Medulla oblongata (tissue), 1 donor: Measurements from ENCODE around the gene PRODH2.

Experiments
- DNase-seq: peaks from one replicate; pipeline ENCODE4 v3.0.0-alpha.2; 2015; ENCODE audit errors: extremely low spot score

Gene PRODH2, protein sequence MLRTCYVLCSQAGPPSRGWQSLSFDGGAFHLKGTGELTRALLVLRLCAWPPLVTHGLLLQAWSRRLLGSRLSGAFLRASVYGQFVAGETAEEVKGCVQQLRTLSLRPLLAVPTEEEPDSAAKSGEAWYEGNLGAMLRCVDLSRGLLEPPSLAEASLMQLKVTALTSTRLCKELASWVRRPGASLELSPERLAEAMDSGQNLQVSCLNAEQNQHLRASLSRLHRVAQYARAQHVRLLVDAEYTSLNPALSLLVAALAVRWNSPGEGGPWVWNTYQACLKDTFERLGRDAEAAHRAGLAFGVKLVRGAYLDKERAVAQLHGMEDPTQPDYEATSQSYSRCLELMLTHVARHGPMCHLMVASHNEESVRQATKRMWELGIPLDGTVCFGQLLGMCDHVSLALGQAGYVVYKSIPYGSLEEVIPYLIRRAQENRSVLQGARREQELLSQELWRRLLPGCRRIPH

GRCh38 chr19:35812220-35813042 lies at the start of gene PRODH2:
TSS of gene PRODH2 (minus strand) at chr19:35812845. CDS start at chr19:35812805, 40 bp downstream.
- no peak for DNase-seq

DNA sequence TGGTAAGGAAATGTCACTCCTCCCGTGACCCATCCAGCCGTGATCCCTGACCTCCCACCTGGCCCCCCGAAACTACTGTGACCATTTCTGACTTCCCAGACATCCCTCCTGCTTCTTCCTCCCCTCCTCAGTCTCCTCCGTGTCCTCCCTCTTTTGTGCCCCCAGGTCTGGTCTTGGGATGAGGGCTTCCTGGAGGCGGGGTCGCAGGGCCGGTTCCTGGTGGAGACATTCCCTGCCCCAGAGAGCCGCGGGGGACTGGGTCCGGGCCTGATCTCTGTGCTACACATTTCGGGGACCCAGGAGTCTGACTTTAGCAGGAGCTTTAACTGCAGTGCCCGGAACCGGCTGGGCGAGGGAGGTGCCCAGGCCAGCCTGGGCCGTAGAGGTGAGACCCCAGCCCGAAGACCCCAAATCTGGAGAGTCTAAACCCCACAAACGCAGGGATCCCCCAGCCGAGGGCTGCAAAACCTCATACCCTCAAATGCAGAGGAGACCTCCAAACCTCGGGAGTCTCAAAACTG lies 49.1 kb upstream of the PRODH2 start:
- no peak for DNase-seq

DNA sequence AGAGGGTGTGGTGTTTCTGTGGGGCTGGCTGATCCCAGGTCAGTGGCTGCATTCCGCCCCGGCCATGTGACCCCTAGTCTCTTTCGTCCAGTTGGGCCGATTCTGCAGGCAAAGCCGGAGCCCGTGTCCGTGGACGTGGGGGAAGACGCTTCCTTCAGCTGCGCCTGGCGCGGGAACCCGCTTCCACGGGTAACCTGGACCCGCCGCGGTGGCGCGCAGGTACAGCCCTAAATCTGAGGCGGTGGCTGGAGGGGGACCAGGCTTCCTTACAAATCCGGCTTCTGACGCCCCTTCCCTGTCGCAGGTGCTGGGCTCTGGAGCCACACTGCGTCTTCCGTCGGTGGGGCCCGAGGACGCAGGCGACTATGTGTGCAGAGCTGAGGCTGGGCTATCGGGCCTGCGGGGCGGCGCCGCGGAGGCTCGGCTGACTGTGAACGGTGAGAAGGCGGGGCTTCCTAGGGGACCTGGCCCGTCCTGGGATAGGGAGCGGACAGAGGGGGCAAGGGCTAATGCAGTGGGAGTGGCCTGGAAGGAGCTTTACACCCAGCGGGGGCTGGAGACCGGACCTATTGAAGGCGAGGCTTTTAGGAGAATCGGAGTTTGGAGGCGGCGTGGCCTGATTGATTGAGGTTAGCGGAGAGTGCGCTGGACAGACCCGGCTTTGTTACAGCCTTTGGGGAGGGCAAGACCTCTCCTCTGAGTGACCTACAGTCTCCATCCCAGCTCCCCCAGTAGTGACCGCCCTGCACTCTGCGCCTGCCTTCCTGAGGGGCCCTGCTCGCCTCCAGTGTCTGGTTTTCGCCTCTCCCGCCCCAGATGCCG lies 48.4 kb upstream of the PRODH2 start:
- DNase-seq: no peak

DNA sequence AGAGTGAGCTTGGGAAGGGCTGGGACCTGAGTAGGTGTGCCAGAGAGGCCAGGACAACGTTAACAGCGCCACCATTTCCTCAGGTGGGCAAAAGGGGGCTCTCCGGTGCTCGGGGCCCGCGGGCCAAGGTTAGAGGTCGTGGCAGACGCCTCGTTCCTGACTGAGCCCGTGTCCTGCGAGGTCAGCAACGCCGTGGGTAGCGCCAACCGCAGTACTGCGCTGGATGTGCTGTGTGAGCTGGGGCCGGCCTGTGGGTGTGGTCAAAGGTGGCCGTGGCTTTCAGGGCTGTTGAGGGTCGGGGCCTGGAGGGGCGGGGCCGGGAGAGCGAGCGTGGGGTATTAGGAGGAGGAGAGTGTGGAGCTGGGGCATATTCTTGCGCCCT lies 47.8 kb upstream of the PRODH2 start:
- DNase-seq: no peak

- no peak for DNase-seq
Measured at GRCh38 chr19:35859414-35859813, 46.8 kb upstream of the PRODH2 start.

DNA sequence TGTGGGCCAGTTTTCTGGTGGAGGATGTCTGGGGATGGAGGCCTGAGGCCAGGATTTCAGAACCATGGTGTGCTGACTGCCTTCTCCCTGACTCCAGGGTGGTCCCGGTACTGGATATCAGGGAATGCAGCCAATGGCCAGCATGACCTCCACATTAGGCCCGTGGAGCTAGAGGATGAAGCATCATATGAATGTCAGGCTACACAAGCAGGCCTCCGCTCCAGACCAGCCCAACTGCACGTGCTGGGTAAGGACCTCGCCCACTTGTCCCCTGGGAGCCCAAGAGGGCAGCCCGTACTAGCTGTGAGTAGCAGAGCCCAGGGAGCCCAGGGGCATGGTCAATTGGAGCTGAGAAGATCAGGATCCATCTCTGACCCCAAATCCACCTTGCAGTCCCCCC lies 45.7 kb upstream of the PRODH2 start:
- no peak for DNase-seq

- no peak for DNase-seq
Measured at GRCh38 chr19:35856546-35857149, 44.0 kb upstream of the PRODH2 start, which contains the start of gene KIRREL2. TSS of gene KIRREL2 (plus strand) at chr19:35856911. CDS start at chr19:35857120, 209 bp downstream.

- DNase-seq: no peak
Measured at GRCh38 chr19:35853038-35853756, 40.6 kb upstream of the PRODH2 start.

DNA sequence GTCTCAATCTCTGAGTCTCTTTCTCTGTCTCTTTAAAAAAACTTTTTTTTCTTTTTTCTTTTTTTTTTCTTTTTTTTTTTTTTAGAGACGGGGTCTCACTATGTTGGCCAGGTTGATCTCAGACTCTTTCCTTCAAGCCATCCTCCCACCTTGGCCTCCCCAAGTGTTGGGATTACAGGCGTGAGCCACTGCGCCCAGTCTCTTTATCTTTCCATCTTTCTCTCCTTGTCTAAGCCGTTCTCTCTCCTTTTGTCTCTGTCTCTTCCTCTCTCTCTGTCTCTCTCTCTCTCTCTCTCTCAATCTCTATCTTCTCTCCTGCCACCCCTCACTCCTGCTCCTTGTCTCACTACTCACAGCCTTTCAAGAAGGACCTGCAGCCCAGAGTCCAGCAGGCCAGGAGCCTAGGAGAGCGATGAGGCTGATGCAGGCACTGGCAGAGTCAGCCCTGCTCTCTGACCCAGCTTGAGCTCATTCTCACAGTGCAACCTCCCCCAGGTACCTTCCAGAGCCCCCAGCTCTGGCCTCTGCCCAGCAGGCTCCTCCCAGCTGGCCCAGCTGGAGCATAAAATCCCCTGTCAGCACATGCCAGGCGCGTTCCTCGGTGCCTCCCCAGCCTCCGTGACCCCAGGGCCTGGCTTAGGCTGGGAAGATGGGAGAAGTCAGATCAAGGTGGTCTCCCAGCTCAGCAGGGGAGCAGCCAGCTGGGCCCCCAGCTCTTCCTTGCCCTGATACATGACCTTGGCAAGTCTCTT lies 39.6 kb upstream of the PRODH2 start, which contains the start of gene NPHS1:
NPHS1 (minus strand) TSS at position 476 of the 752 bp plus-strand sequence. CDS start 667 bp downstream, outside the sequence.
- no peak for DNase-seq

GRCh38 chr19:35851213-35852028 lies 38.8 kb upstream of the PRODH2 start:
- DNase-seq: no peak

- no peak for DNase-seq
Measured at GRCh38 chr19:35848919-35849505, 36.4 kb upstream of the PRODH2 start.

- DNase-seq: no peak
Measured at GRCh38 chr19:35848486-35848885, 35.8 kb upstream of the PRODH2 start.

- DNase-seq: no peak
Measured at GRCh38 chr19:35847911-35848310, 35.3 kb upstream of the PRODH2 start.

- no peak for DNase-seq
Measured at GRCh38 chr19:35846038-35846668, 33.5 kb upstream of the PRODH2 start.

GRCh38 chr19:35845215-35846037 lies 32.8 kb upstream of the PRODH2 start:
- no peak for DNase-seq

- DNase-seq: no peak
Measured at GRCh38 chr19:35844482-35845214, 32.0 kb upstream of the PRODH2 start.
